Sigmoid colon (tissue), 7 donors: ENCODE measurements around the gene SYTL2. TPM values are rescaled to one million over a fixed set of nuclear protein-coding genes. Genes with fewer than 3 reads are reported as not detected.

Source experiments
- DNase-seq: peaks from one replicate; pipeline ENCODE4 v3.0.0-alpha.2; 2019
- H3K27ac ChIP-seq, 4 donors: fragments of 200-600 bp; sonication (generic); one replicate each; pipeline ENCODE4 v1.5.1; 2016 to 2019; ENCODE audit warnings: mild to moderate bottlenecking in 1 of 4
- H3K27me3 ChIP-seq, 3 donors: fragments of 200-600 bp; sonication (generic); one replicate each; pipeline ENCODE4 v1.5.1; 2019; ENCODE audit warnings: mild to moderate bottlenecking in 1 of 3
- H3K36me3 ChIP-seq, 4 donors: fragments of 200-600 bp; sonication (generic); one replicate each; pipeline ENCODE4 v1.5.1; 2016 to 2019
- H3K4me1 ChIP-seq, 4 donors: fragments of 200-600 bp; sonication (generic); one replicate each; pipeline ENCODE4 v1.5.1; 2017 to 2019
- H3K4me3 ChIP-seq, 4 donors: fragments of 200-600 bp; sonication (generic); one replicate each; pipeline ENCODE4 v1.5.1; 2017 to 2019; ENCODE audit warnings: mild to moderate bottlenecking in 2 of 4, moderate library complexity in 1 of 4
- H3K9me3 ChIP-seq, 4 donors: fragments of 200-600 bp in 3 of 4; sonication (generic) in 3 of 4; one replicate each; pipeline versions ENCODE4 v1.5.1 to v1.6.1; 2013 to 2019
- CTCF ChIP-seq, 4 experiments: fragments of 450-650 bp in 3 of 4; fragments of 200-600 bp in 1 of 4; IDR thresholded peaks; one replicate each; pipeline ENCODE4 v1.5.1; 2016 to 2019; ENCODE audit warnings: antibody characterized with exemption in 4 of 4, mild to moderate bottlenecking in 3 of 4, moderate library complexity in 2 of 4
- EP300 ChIP-seq, 4 donors: sonication (generic); formaldehyde crosslinking; IDR thresholded peaks; one replicate each; pipeline ENCODE4 v1.6.1; 2017; ENCODE audit warnings: antibody characterized with exemption in 4 of 4
- POLR2A ChIP-seq, 2 donors: fragments of 450-650 bp; IDR thresholded peaks; one replicate each; pipeline ENCODE4 v1.6.1; 2016; ENCODE audit warnings: antibody characterized with exemption in 2 of 2, mild to moderate bottlenecking in 2 of 2, moderate library complexity in 2 of 2
- POLR2AphosphoS5 ChIP-seq, 4 donors: sonication (generic); formaldehyde crosslinking; IDR thresholded peaks; one replicate each; pipeline ENCODE4 v1.6.1; 2017; ENCODE audit warnings: antibody characterized with exemption in 4 of 4
- WGBS, 2 donors: extraction: QIAGEN DNeasy Blood & Tissue Kit; methylation state at CpG; one replicate each; pipeline ENCODE4 v1.1.7; 2013; 5-methylcytosine and 5-hydroxymethylcytosine counted together
- intact Hi-C: fragments of 100-400 bp; cut with DNase I; formaldehyde crosslinking; loops from one replicate; pipeline ENCODE4 v1.15.1; 2023
- polyA plus RNA-seq, 3 donors: library from polyadenylated mRNA; stranded (reverse); fragments of 200-250 nt; gene quantifications; one replicate each; pipeline ENCODE4 v1.2.3, GENCODE V29; 2013
- total RNA-seq, 4 donors: library from RNA; depleted of rRNA; stranded (reverse); fragments of >200 nt; gene quantifications; one replicate each; pipeline ENCODE4 v1.1.0, GENCODE V29; 2016
- donor health status: healthy with polysubstance abuse.
- donor health status: Bipolar disorder and iron deficiency.
- donor health status: healthy.

Gene SYTL2
- total and polyA plus RNA-seq, 7 donors = 9.0 to 104 (median 30.2) TPM

- DNase-seq = no peak
- no peak overlapping the region for H3K27ac ChIP-seq
- WGBS, 2 donors = 36 to 59% methylated on average over 2 of the region's 2 CpGs
- H3K4me3 ChIP-seq = no peak overlapping the region
- TF ChIP-seq POLR2AphosphoS5 (IDR thresholded peaks at IDR 0.05) (no peak), EP300 (IDR thresholded peaks at IDR 0.05) (no peak), CTCF (IDR thresholded peaks at IDR 0.05) (no peak), POLR2A (IDR thresholded peaks at IDR 0.05) (no peak)
- no peaks in the 10 kb centered on the region for H3K4me1 ChIP-seq
- intact Hi-C loops = no loop called here
- H3K9me3 ChIP-seq = peaks cover 0 to 2% (median 0%) of the 10 kb centered on the region in 4 donors
- H3K27me3 ChIP-seq = no peaks in the 10 kb centered on the region
- no peaks in the 10 kb centered on the region for H3K36me3 ChIP-seq
Observed at GRCh38 chr11:85766721-85767161, 44.2 kb downstream of the SYTL2 start.

GRCh38 chr11:85764796-85765195 lies 46.1 kb downstream of the SYTL2 start:
- Histone ChIP-seq H3K27me3 (no peaks in the 10 kb centered on the region), H3K4me1 (no peaks in the 10 kb centered on the region), H3K27ac (no peak overlapping the region), H3K36me3 (no peaks in the 10 kb centered on the region), H3K9me3 (peaks cover 0 to 2% (median 0%) of the 10 kb centered on the region in 4 donors), H3K4me3 (no peak overlapping the region)
- no peak for DNase-seq
- 87 to 92% methylated on average over 4 of the region's 4 CpGs for WGBS, 2 donors
- TF ChIP-seq POLR2AphosphoS5 (IDR thresholded peaks at IDR 0.05) (no peak), EP300 (IDR thresholded peaks at IDR 0.05) (no peak), CTCF (IDR thresholded peaks at IDR 0.05) (no peak), POLR2A (IDR thresholded peaks at IDR 0.05) (no peak)
- intact Hi-C loops = no loop called here

DNA sequence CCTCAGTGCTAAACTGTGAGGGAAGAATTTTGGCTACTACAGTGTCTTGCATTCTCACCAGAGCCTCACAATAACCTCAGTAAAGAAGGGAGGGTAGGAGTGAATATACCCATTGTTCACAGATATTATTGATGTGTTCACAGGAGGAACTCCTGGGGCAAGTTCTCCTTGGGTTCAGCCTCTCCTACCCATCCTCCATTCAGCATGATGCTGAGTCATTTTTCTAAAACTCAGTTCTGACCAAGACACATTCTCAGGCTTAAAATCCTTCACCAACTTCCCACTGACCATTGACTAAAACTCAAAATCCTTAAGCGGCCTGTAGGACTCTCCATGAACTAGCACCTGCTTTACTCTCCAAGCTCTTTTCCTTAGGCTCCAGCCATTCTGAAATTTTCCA lies 48.7 kb downstream of the SYTL2 start:
- H3K36me3 ChIP-seq = no peaks in the 10 kb centered on the region
- no peak for TF ChIP-seq EP300 (IDR thresholded peaks at IDR 0.05)
- no peaks in the 10 kb centered on the region for H3K27me3 ChIP-seq
- no peak overlapping the region for H3K27ac ChIP-seq
- H3K4me3 ChIP-seq = no peak overlapping the region
- H3K4me1 ChIP-seq = no peaks in the 10 kb centered on the region
- DNase-seq = no peak
- H3K9me3 ChIP-seq = no peaks in the 10 kb centered on the region
- WGBS, 2 donors = 93 to 94% methylated on average over 1 of the region's 1 CpG
- intact Hi-C loops = no loop called here

DNA sequence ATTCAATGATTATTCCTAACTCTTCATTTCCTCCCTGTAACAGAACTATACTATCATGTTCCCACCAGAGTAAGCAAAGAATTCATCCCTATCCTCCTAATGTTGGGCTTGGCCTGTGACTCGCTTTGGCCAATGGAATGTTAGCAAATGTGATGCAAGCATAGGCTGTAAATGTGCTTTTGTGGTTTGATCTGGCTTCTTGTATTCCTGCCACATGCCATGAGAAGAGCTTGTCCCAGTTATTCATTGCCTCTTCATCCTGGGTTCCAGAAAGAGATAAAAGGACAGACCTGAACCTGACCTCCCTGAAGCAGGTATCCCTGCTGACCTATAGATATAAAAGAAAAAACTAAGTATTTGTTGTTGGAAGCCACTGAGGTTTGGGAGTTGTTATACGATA lies 51.0 kb downstream of the SYTL2 start:
- no peak overlapping the region for H3K4me3 ChIP-seq
- TF ChIP-seq POLR2A (IDR thresholded peaks at IDR 0.05) (no peak), EP300 (IDR thresholded peaks at IDR 0.05) (no peak), CTCF (IDR thresholded peaks at IDR 0.05) (no peak), POLR2AphosphoS5 (IDR thresholded peaks at IDR 0.05) (no peak)
- 82 to 83% methylated on average over 2 of the region's 2 CpGs for WGBS, 2 donors
- no peaks in the 10 kb centered on the region for H3K36me3 ChIP-seq
- no peak overlapping the region for H3K27ac ChIP-seq
- no peaks in the 10 kb centered on the region for H3K27me3 ChIP-seq
- intact Hi-C loops = no loop called here
- H3K9me3 ChIP-seq = no peaks in the 10 kb centered on the region
- no peaks in the 10 kb centered on the region for H3K4me1 ChIP-seq
- no peak for DNase-seq

DNA sequence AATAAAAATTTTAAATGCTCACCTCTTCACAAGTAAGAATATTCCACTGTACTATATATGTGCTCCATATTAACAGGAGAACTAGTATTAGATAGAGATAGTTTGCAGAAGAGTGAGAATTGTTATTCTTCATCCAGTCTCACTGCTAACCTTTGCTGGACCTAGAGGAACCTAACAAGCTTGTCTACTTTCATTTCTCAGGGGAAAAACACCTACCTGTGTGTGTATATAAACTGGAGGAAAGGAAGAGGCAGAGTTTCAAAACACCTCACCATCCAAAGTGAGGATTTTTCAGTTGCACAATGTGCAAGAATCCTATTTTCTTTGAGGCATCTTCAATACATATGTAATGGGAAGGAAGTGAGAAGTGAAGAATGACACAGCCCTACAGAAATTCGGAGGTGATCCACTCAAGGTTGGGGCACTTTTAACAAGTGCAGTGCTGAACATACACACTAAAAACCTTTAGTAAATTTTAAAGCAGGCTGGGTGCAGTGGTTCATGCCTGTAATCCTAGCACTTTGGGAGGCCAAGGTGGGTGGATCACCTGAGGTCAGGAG lies 52.4 kb downstream of the SYTL2 start:
- Histone ChIP-seq H3K9me3 (no peaks in the 10 kb centered on the region), H3K27ac (no peak overlapping the region), H3K27me3 (no peaks in the 10 kb centered on the region), H3K4me3 (no peak overlapping the region), H3K36me3 (no peaks in the 10 kb centered on the region), H3K4me1 (no peaks in the 10 kb centered on the region)
- DNase-seq = no peak
- TF ChIP-seq POLR2AphosphoS5 (IDR thresholded peaks at IDR 0.05) (no peak), CTCF (IDR thresholded peaks at IDR 0.05) (no peak), EP300 (IDR thresholded peaks at IDR 0.05) (no peak), POLR2A (IDR thresholded peaks at IDR 0.05) (no peak)
- intact Hi-C loops = no loop called here
- 77 to 84% methylated on average over 1 of the region's 1 CpG for WGBS, 2 donors
